IMR-90 (cell line): Measurements from ENCODE around the gene ASB9. TPM values are rescaled to one million over a fixed set of nuclear protein-coding genes. Genes with fewer than 3 reads are reported as not detected.

ENCODE experiments used
- ATAC-seq: fragments of 200-7000 bp; cut with Tn5 transposase; 2 replicates; pipeline ENCODE4 v1.9.1; 2020; ENCODE audit warnings: low read depth, mild to moderate bottlenecking, moderate library complexity
- BruUV-seq: library from RNA; stranded (reverse); fragments of 400-500 nt; replicated peaks from 2 replicates; lab custom pipeline; 2021; lab: Mats Ljungman, UMichigan
- CTCF ChIA-PET: fragments of 300-600 bp; formaldehyde crosslinking; extraction: SDS; loops from one replicate; lab custom pipeline; 2021; ENCODE audit warnings: antibody characterized with exemption; lab: Yijun Ruan, JAX
- POLR2A ChIA-PET: fragments of 300-600 bp; sonication (Branson Sonifier 250); formaldehyde crosslinking; loops from one replicate; lab custom pipeline; 2022; ENCODE audit warnings: antibody characterized with exemption; ENCODE audit not compliant: unreplicated experiment; lab: Charles Lee
- DNase-seq: peaks from one replicate; pipeline ENCODE4 v3.0.0; 2013
- H2AFZ ChIP-seq: replicated peaks from 2 replicates; pipeline ENCODE3; 2013; ENCODE audit warnings: low read length, mild to moderate bottlenecking; ENCODE audit not compliant: poor library complexity
- H2AK5ac ChIP-seq: 2 replicates; pipeline ENCODE4 v1.6.1; 2013; ENCODE audit warnings: low read depth, low read length, inconsistent platforms
- H2AK9ac ChIP-seq: replicated peaks from 2 replicates; pipeline ENCODE3; 2013; ENCODE audit warnings: mild to moderate bottlenecking, low read depth, low read length, moderate library complexity; ENCODE audit not compliant: poor library complexity
- H2BK120ac ChIP-seq: 2 replicates; pipeline ENCODE4 v1.6.1; 2013; ENCODE audit warnings: low read depth, low read length, inconsistent platforms
- H2BK15ac ChIP-seq: 3 replicates; pipeline ENCODE4 v1.6.1; 2013; ENCODE audit warnings: low read depth, low read length, inconsistent platforms
- H2BK20ac ChIP-seq: 2 replicates; pipeline ENCODE4 v1.6.1; 2013; ENCODE audit warnings: low read depth, mild to moderate bottlenecking, inconsistent platforms, low read length, moderate library complexity
- H2BK5ac ChIP-seq: 2 replicates; pipeline ENCODE4 v1.6.1; 2013; ENCODE audit warnings: mild to moderate bottlenecking, low read depth, low read length, inconsistent platforms; ENCODE audit not compliant: poor library complexity, severe bottlenecking
- H3K14ac ChIP-seq: replicated peaks from 2 replicates; pipeline ENCODE4 v1.6.1; 2013; ENCODE audit warnings: low read depth, low read length, inconsistent platforms
- H3K18ac ChIP-seq: 2 replicates; pipeline ENCODE4 v1.6.1; 2013; ENCODE audit warnings: low read depth, low read length, control low read depth
- H3K23ac ChIP-seq: 2 replicates; pipeline ENCODE4 v1.6.1; 2013; ENCODE audit warnings: low read depth, low read length, inconsistent platforms
- H3K27ac ChIP-seq: 2 replicates; pipeline ENCODE4 v1.5.1; 2013; ENCODE audit warnings: mild to moderate bottlenecking, control low read depth, low read length; ENCODE audit not compliant: insufficient read depth
- H3K27me3 ChIP-seq: 2 replicates; pipeline ENCODE4 v1.6.1; 2013; ENCODE audit warnings: low read length; ENCODE audit not compliant: control insufficient read depth, insufficient read depth
- H3K36me3 ChIP-seq: 2 replicates; pipeline ENCODE4 v1.6.1; 2013; ENCODE audit warnings: low read length, mixed read lengths; ENCODE audit not compliant: control insufficient read depth, insufficient read depth
- H3K4ac ChIP-seq: 2 replicates; pipeline ENCODE4 v1.6.1; 2013; ENCODE audit warnings: low read depth, low read length, inconsistent platforms
- H3K4me1 ChIP-seq: 2 replicates; pipeline ENCODE4 v1.6.1; 2013; ENCODE audit warnings: low read length, mixed read lengths; ENCODE audit not compliant: control insufficient read depth, insufficient read depth
- H3K4me2 ChIP-seq: 2 replicates; pipeline ENCODE4 v1.6.1; 2013; ENCODE audit warnings: low read depth, mild to moderate bottlenecking, control low read depth, low read length, moderate library complexity
- H3K4me3 ChIP-seq: 2 replicates; pipeline ENCODE4 v1.5.1; 2013; ENCODE audit warnings: low read depth, mild to moderate bottlenecking, control low read depth, low read length, moderate library complexity; ENCODE audit not compliant: insufficient read depth
- H3K56ac ChIP-seq: 2 replicates; pipeline ENCODE4 v1.6.1; 2013; ENCODE audit warnings: low read length, inconsistent platforms; ENCODE audit not compliant: insufficient read depth; ENCODE audit errors: extremely low read depth
- H3K79me1 ChIP-seq, 2 experiments: 2 replicates each; pipeline ENCODE4 v1.6.1; 2013; ENCODE audit warnings: low read length in 2 of 2, inconsistent platforms in 1 of 2, low read depth in 1 of 2
- H3K9ac ChIP-seq: 2 replicates; pipeline ENCODE4 v1.6.1; 2013; ENCODE audit warnings: low read depth, low read length, control low read depth
- H3K9me1 ChIP-seq: 2 replicates; pipeline ENCODE4 v1.6.1; 2013; ENCODE audit warnings: low read length, inconsistent platforms; ENCODE audit not compliant: insufficient read depth
- H3K9me3 ChIP-seq: 2 replicates; pipeline ENCODE4 v1.6.1; 2013; ENCODE audit warnings: low read length; ENCODE audit not compliant: control insufficient read depth, insufficient read depth
- H4K20me1 ChIP-seq: 2 replicates; pipeline ENCODE4 v1.6.1; 2013; ENCODE audit warnings: low read length, inconsistent platforms; ENCODE audit not compliant: insufficient read depth
- H4K5ac ChIP-seq: 2 replicates; pipeline ENCODE4 v1.6.1; 2013; ENCODE audit warnings: mild to moderate bottlenecking, low read depth, low read length, control low read depth
- H4K8ac ChIP-seq, 2 experiments: 2 replicates each; pipeline ENCODE4 v1.6.1; 2013; ENCODE audit warnings: low read depth in 2 of 2, low read length in 2 of 2, control low read depth in 1 of 2, inconsistent platforms in 1 of 2
- H4K91ac ChIP-seq: 2 replicates; pipeline ENCODE4 v1.6.1; 2013; ENCODE audit warnings: low read depth, low read length, inconsistent platforms; ENCODE audit not compliant: insufficient read depth
- BHLHE40 ChIP-seq: fragments of 150-350 bp; IDR thresholded peaks from 2 replicates; pipeline ENCODE4 v1.6.1; 2016; ENCODE audit warnings: mild to moderate bottlenecking, low read depth, low read length
- CEBPB ChIP-seq: IDR thresholded peaks from 2 replicates; pipeline ENCODE4 v1.6.1; 2012; ENCODE audit warnings: low read depth, low read length, improper control_type of control experiment
- CHD1 ChIP-seq: IDR thresholded peaks from 2 replicates; pipeline ENCODE4 v1.6.1; 2012; ENCODE audit warnings: low read depth, low read length, improper control_type of control experiment
- FOS ChIP-seq: fragments of 150-350 bp; IDR thresholded peaks from 2 replicates; pipeline ENCODE4 v1.6.1; 2016; ENCODE audit warnings: low read depth, low read length
- MAFK ChIP-seq: IDR thresholded peaks from 2 replicates; pipeline ENCODE4 v1.6.1; 2012; ENCODE audit warnings: low read depth, low read length, improper control_type of control experiment
- MAZ ChIP-seq: IDR thresholded peaks from 2 replicates; pipeline ENCODE4 v1.6.1; 2012; ENCODE audit warnings: low read depth, mild to moderate bottlenecking, low read length, improper control_type of control experiment, moderate library complexity, borderline replicate concordance
- MXI1 ChIP-seq: IDR thresholded peaks from 2 replicates; pipeline ENCODE4 v1.6.1; 2012; ENCODE audit warnings: low read depth, mild to moderate bottlenecking, low read length, moderate library complexity, borderline replicate concordance
- NFE2L2 ChIP-seq: fragments of 150-350 bp; IDR thresholded peaks from 2 replicates; pipeline ENCODE4 v1.6.1; 2016; ENCODE audit warnings: low read depth, mild to moderate bottlenecking, low read length
- POLR2A ChIP-seq: IDR thresholded peaks from 2 replicates; pipeline ENCODE4 v1.6.1; 2012; ENCODE audit warnings: mild to moderate bottlenecking, low read depth, low read length
- RAD21 ChIP-seq: IDR thresholded peaks from 2 replicates; pipeline ENCODE4 v1.6.1; 2012; ENCODE audit warnings: low read length, improper control_type of control experiment
- RCOR1 ChIP-seq: IDR thresholded peaks from 2 replicates; pipeline ENCODE4 v1.6.1; 2012; ENCODE audit warnings: mild to moderate bottlenecking, low read length, improper control_type of control experiment; ENCODE audit not compliant: insufficient replicate concordance
- RFX5 ChIP-seq: IDR thresholded peaks from 2 replicates; pipeline ENCODE4 v1.8.0; 2012; ENCODE audit warnings: low read depth, mild to moderate bottlenecking, low read length, moderate library complexity
- SMC3 ChIP-seq: fragments of 150-350 bp; IDR thresholded peaks from 2 replicates; pipeline ENCODE4 v1.6.1; 2016; ENCODE audit warnings: low read depth, mild to moderate bottlenecking, antibody characterized with exemption, low read length, moderate library complexity
- WGBS, 2 experiments: methylation state at CpG; one replicate each; pipeline versions ENCODE4 v1.1.5 to v1.1.7; 2013; ENCODE audit warnings: missing lambda C conversion rate in 2 of 2; ENCODE audit not compliant: insufficient read length in 1 of 2; ENCODE audit errors: extremely low coverage in 2 of 2; 5-methylcytosine and 5-hydroxymethylcytosine counted together
- dilution Hi-C: fragments of 300-500 bp; cut with HindIII; formaldehyde crosslinking; loops from one replicate; pipeline ENCODE4 v1.14.3; 2018; ENCODE audit warnings: low sequenced_read_pairs; ENCODE audit not compliant: unreplicated experiment
- in situ Hi-C: fragments of 300-500 bp; cut with MboI; formaldehyde crosslinking; loops from 3 replicates; pipeline ENCODE4 v1.14.3; 2019; ENCODE audit warnings: low sequenced_read_pairs, inconsistent platforms, mixed read lengths
- intact Hi-C: fragments of 100-400 bp; cut with micrococcal nuclease; formaldehyde crosslinking; loops from 2 replicates; pipeline ENCODE4 v1.10.0; 2022
- polyA plus RNA-seq, 3 experiments: library from polyadenylated mRNA; depleted of rRNA; stranded (reverse); fragments of >200 nt; gene quantifications; 2 replicates each; pipeline ENCODE4 v1.2.3, GENCODE V29; 2012; ENCODE audit warnings: low replicate concordance in 1 of 3
- total RNA-seq: library from RNA; depleted of rRNA; stranded (reverse); fragments of >200 nt; gene quantifications from 2 replicates; pipeline ENCODE4 v1.2.3, GENCODE V29; 2012
- TF ChIP-seq, protein P1 (sequence below): fragments of 150-350 bp; IDR thresholded peaks from 2 replicates; pipeline ENCODE4 v1.6.1; 2016; ENCODE audit warnings: low read depth, mild to moderate bottlenecking, low read length, moderate library complexity, borderline replicate concordance
- TF ChIP-seq, protein P2 (sequence below): fragments of 150-350 bp; IDR thresholded peaks from 2 replicates; pipeline ENCODE4 v1.6.1; 2017; ENCODE audit warnings: mild to moderate bottlenecking, antibody characterized with exemption, low read length, low read depth
- TF ChIP-seq, protein P3 (sequence below): conservative IDR thresholded peaks from 2 replicates; pipeline ENCODE4 v1.5.1; 2012; ENCODE audit warnings: mild to moderate bottlenecking, low read depth, low read length, improper control_type of control experiment

ASB9 gene
- total and polyA plus RNA-seq, 2 of the 4 experiments (the other 2 are of a cell fraction), result 0.15 to 0.36 TPM

DNA sequence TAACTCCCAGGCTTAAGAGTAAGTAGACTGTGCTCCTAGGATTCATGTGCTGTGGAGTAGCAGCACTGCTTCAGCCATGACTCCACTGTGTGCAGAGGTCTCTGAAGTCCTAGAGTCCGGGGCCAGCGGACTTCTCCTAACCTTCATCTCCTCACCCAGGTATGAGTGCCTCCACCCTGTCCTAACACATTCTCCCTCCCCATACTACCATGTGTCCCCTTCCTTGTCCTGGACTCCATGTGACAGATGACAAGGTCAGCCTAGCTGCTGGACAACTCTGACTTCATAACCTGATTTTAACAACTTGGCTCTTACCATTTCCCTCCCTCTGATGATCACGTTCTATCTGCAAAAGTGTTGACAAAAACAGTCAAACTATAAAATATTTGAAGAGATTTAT is 28.9 kb upstream of the ASB9 start:
- no peak overlapping the region for H2AK9ac ChIP-seq
- H4K5ac ChIP-seq, result no peak overlapping the region
- dilution Hi-C loops, result no loop called here
- H3K9me3 ChIP-seq, result no peaks in the 10 kb centered on the region
- ATAC-seq (no peak), DNase-seq (no peak)
- no peak overlapping the region for H2AK5ac ChIP-seq
- intact Hi-C loops, result loop anchor here (1.0 kb wide), 1 partner anchor 267 kb away; no protein-coding TSS in a partner anchor
- in situ Hi-C loops, result no loop called here
- POLR2A ChIA-PET, result no interaction called here
- CTCF ChIA-PET, result no interaction called here
- H3K9ac ChIP-seq, result no peak overlapping the region
- H2BK120ac ChIP-seq, result no peak overlapping the region
- H2AFZ ChIP-seq, result no peak overlapping the region
- H3K36me3 ChIP-seq, result no peaks in the 10 kb centered on the region
- no peak overlapping the region for H4K8ac ChIP-seq
- H3K23ac ChIP-seq, result no peak overlapping the region
- no peaks in the 10 kb centered on the region for H4K20me1 ChIP-seq
- H3K4ac ChIP-seq, result no peak overlapping the region
- no peak overlapping the region for H2BK15ac ChIP-seq
- no peak overlapping the region for H3K56ac ChIP-seq
- H3K27me3 ChIP-seq, result peaks cover 1% of the 10 kb centered on the region
- TF ChIP-seq SMC3 (no peak), POLR2A (no peak), MAZ (no peak), RAD21 (no peak), CHD1 (no peak), CEBPB (no peak), MXI1 (no peak), BHLHE40 (no peak), NFE2L2 (no peak), FOS (no peak), MAFK (no peak), RFX5 (no peak), RCOR1 (no peak)
- TF ChIP-seq, protein P1, sequence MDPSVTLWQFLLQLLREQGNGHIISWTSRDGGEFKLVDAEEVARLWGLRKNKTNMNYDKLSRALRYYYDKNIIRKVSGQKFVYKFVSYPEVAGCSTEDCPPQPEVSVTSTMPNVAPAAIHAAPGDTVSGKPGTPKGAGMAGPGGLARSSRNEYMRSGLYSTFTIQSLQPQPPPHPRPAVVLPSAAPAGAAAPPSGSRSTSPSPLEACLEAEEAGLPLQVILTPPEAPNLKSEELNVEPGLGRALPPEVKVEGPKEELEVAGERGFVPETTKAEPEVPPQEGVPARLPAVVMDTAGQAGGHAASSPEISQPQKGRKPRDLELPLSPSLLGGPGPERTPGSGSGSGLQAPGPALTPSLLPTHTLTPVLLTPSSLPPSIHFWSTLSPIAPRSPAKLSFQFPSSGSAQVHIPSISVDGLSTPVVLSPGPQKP, result no peak
- TF ChIP-seq, protein P2, sequence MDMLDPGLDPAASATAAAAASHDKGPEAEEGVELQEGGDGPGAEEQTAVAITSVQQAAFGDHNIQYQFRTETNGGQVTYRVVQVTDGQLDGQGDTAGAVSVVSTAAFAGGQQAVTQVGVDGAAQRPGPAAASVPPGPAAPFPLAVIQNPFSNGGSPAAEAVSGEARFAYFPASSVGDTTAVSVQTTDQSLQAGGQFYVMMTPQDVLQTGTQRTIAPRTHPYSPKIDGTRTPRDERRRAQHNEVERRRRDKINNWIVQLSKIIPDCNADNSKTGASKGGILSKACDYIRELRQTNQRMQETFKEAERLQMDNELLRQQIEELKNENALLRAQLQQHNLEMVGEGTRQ, result no peak
- TF ChIP-seq, protein P3, sequence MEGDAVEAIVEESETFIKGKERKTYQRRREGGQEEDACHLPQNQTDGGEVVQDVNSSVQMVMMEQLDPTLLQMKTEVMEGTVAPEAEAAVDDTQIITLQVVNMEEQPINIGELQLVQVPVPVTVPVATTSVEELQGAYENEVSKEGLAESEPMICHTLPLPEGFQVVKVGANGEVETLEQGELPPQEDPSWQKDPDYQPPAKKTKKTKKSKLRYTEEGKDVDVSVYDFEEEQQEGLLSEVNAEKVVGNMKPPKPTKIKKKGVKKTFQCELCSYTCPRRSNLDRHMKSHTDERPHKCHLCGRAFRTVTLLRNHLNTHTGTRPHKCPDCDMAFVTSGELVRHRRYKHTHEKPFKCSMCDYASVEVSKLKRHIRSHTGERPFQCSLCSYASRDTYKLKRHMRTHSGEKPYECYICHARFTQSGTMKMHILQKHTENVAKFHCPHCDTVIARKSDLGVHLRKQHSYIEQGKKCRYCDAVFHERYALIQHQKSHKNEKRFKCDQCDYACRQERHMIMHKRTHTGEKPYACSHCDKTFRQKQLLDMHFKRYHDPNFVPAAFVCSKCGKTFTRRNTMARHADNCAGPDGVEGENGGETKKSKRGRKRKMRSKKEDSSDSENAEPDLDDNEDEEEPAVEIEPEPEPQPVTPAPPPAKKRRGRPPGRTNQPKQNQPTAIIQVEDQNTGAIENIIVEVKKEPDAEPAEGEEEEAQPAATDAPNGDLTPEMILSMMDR, result no peak
- H2BK20ac ChIP-seq, result no peak overlapping the region
- no peak overlapping the region for H3K27ac ChIP-seq
- no peaks in the 10 kb centered on the region for H3K4me1 ChIP-seq
- no peak overlapping the region for H2BK5ac ChIP-seq
- no peaks in the 10 kb centered on the region for H3K9me1 ChIP-seq
- H3K4me2 ChIP-seq, result no peak overlapping the region
- no peak overlapping the region for H4K91ac ChIP-seq
- 92% methylated on average over 2 of the region's 3 CpGs; no CpG with 5 or more reads in 1 of the 2 experiments for WGBS, 2 experiments
- H3K18ac ChIP-seq, result no peak overlapping the region
- H3K79me1 ChIP-seq, result no peaks in the 10 kb centered on the region
- no peak overlapping the region for H3K14ac ChIP-seq
- H3K4me3 ChIP-seq, result no peak overlapping the region
- no TSS peak for BruUV-seq
